Measurements from ENCODE around the gene C5orf15.
A peak's percentile ranks its signal among the peaks of the same experiment; 100 is the strongest.
"Not testable (repeated sequence)": the region's sequence is repeated elsewhere in the genome, so short reads cannot be mapped to it uniquely, and the experiment has no call there.

Gene C5orf15

DNA sequence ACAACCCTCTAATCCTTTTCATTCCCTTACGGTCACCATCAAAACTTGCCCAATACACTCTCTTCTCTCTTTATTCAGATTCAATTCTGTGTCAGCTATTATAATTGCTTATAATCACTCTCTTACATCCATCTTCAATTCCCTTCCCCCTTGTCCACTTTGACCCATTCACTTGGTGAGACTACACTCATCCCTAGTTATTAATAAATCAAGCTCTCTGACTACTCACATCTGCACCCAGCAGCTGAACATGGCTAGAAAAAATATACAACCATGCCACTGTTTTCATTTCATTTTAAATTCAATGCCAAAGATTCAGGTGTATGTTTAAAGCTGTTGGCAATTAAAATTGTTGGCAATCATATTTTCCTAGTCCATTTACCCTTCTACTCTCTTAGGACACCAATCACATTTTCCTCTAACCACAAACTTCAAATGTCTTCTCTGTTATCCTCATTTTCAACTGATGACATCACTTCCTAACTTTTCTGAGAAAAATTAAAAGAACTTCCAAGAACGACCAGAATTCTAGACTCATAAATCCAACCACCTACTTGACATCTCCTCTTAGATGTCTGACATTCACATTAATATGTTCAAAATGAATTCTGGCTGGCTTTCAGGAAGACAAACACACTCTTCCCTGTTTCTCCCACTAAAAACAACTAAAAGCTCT lies 5.5 kb downstream of the C5orf15 start:
- DNase-seq (ENCODE audit: low read depth), result peak; percentile 80

DNA sequence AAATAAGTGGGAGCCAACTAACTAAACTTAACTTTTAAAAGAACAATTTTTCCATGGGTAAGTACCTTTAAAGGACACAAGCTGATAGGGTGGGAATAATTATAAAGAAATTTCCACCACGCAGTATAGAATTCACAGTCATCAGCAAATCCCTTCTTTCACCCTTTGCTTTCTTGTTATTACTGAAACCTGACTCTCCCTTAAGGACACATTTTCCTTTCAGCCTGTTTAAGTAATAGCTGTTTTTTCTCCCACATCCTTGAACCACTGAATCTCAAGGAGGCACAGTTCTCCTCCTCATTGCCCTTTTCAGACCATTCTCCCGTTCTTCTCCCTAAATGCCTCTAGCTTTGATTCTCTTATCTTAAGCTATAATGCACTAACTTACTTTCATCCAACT lies 6.3 kb downstream of the C5orf15 start:
- no peak for DNase-seq (ENCODE audit: low read depth)

DNA sequence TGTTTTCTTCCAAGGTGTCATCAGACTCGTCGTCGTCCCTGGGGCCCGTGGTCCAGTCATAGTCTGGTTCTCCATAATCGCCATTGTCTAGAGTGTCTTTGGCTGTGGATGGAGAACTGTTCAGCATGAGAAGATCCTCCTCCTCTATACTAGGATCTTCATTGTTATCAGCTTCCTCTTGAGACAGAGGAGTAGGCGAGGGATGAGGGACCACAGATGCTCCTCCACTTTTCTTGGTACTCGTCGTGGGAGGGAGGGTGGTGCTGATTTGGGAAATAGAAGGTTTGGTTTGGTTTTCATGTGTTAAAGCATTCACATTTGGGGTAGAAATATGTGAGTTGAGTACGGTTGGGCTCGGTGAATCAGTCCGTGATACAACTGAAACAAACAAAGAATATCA lies 8.8 kb downstream of the C5orf15 start:
- no peak for DNase-seq (ENCODE audit: low read depth)

DNA sequence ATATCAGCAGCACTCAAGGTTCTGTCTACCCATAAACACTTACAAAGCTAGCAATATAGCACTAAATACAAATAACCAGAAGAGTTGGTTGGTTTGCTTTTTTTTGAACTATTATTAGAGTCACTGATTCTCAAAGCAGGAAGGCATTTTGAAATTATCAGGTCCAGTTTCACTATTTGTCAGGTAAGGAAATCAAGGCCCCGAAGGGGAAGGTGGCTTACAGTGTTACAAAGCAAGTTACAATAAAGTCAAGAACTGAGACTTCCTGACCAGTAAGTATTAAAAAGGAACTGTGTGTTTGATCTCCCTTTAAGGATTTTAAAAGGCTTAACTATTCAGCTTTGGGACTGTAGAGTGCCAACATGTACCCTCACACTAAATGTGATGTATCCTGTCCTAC lies 10.8 kb downstream of the C5orf15 start:
- no peak for DNase-seq (ENCODE audit: low read depth)

DNA sequence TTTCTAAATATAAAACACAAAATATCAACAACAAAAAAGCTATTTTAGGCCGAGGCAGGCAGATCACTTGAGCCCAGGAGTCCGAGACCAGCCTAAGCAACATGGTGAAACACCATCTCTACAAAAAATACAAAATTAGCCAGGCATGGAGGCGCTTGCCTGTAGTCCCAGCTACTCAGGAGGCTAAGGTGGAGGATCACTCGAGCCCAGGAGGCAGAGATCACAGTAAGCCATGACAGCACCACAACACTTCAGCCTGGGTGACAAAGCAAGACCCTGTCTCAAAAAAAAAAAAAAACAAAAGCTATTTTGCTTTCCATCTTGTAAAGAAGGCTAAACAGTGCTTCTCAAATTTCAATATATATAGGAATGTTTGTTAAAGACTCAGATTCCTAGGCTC lies 11.3 kb downstream of the C5orf15 start:
- DNase-seq (ENCODE audit: low read depth), result no peak

DNA sequence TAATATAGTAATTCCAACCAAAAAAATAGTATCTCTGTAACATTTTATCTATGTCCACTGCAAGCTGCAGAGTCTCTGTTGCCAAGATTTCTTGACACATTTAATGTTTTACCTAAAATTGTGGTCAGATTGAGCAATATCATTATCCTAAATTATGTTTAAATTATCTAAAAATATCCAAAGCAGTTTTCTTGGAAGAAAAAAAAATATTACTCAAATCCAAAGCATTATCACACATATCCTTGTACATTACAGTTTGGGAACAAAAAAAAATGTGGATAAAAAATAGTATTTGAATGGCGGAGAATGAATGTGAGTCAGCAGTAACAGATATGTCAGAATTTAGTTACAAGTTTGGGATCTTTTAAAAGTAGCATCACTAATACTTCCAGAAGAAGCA lies 12.2 kb downstream of the C5orf15 start:
- DNase-seq (ENCODE audit: low read depth), result not testable (repeated sequence)

DNA sequence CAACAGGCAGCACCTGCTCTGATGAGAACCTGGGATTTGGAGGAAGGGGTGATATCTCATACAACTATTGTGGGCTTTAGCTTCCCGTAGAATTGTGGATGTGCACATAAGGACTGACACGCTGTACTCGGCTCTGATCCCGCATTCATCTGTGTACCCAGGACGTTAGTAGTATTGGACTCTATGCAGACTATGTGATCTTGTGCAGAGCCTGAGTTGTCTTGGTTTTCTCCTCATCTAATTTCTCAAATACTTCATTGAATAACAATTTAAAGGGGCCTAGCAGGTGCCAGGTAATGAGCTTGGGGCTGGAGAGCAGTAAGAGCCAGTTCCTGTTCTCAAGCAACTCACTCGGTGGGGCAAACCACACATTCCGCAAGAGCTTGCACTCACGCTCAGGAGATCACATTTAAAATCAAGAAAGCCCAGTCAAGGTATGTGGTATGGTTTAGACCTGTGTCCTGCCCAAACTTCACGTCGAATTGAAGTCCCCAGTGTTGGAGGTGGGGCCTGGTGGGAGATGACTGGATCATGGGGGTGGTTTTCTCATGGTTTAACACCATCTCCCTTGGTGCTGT lies 14.8 kb downstream of the C5orf15 start:
- DNase-seq (ENCODE audit: low read depth), result no peak

DNA sequence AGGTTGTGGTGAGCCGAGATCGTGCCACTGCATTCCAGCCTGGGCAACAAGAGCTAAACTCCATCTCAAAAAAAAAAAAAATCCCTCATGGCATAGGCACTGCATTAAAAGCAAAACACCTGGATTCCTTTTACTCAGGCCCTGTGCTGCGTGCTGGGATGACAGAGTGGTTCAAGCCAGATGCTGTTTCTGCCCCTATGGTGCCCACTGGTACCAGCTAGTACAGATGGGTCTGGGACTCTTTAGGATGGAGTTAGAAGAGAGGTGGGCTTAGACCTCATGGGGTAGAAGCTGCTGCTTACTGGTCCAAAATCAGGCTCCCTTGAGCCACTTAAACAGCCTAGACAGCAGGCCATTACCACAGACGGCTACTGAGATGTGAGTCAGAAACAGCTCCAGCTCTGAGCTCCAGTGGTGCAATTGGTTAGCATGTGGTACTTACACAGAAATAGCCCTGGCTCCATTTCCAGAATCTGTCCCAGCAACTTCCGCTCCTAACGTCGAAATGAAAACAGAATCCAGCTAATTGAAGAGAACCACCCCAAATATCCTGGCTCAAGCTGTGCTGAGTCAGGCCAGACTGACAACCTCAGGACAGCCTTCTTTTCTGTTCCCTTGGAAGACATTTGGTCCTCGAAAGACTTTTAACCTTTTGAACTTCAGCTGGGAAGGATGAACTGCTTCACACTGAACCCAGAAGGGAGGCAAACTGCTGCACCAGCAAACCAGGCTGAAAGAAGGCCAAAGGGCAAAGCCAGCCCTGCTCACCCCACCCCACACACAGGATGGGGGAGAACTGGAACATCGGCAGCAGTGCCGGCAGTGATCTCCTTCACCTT lies 15.5 kb downstream of the C5orf15 start:
- DNase-seq (ENCODE audit: low read depth), result peak; percentile 98

DNA sequence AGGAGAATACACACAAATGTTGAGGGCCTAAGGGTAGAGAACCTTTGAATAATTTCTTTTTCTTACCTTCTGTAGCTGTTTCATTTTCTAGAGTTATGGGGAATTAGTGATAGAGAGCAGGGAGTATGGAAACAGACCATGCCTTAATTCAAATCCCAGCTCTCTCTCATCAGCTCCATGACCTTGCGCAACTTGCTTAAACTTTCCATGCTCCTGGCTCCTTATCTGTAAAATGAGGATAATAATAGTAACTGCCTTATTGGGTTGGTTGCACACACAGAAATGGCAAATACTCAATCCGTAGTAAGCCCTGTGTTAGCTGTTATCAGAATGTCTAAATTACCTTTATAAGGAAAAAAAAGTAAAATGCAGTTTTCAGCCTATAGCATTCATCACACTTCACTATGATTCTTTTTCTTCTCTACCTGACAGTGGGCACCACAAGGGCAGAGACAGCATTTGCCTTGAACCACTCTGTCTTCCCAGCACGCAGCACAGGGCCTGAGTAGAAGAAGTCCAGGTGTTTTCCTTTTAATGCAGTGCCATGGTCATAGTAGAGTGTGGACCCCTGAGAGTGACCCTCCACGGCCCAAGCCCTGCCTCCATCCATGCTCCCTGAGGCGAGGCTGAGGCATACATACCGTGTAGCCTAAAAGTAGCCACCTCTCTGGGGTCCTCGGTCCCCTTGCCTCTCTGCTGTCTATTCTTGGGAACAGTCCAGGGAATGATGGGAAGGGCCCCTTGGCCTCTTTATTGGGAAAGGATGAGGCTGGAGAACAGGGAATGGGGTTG lies 17.4 kb downstream of the C5orf15 start:
- peak; percentile 15 for DNase-seq (ENCODE audit: low read depth)

DNA sequence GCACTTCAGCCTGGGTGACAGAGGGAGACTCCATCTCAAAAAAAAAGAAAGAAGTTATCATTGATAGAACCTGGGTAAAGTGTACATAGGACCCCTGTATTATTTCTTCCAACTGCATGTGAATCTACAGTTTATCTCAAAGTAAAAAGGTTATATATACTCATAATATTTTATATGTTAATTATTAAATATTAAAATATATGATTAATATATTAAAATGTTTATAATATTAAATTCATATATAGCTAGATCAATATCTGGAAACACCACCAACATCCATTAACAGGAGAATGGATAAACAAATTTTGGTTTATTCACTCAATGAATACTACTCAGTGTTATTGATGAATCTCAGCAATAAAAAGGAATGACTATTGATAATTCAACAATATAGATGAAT lies 19.7 kb downstream of the C5orf15 start:
- DNase-seq (ENCODE audit: low read depth), result no peak

DNA sequence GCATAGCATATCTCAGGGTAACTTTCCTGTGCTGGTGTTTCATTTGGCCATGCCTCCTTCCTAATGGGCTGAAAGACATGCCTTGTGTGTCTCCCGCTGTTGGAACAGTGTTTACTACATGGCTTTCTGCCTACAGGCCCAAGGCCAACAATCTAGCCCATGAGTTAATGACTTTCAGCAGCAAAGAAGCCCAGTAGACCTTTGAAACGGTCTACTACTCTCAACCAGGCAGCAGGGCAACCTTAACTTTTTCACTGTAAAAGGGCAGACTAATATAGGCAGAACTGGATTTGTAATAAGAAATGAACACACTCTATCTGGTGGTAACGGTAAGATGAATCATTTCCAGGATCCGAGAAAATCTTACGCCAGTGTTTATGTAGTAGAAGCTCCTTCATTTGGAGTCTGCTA lies 21.0 kb downstream of the C5orf15 start:
- peak; percentile 59 for DNase-seq (ENCODE audit: low read depth)

DNA sequence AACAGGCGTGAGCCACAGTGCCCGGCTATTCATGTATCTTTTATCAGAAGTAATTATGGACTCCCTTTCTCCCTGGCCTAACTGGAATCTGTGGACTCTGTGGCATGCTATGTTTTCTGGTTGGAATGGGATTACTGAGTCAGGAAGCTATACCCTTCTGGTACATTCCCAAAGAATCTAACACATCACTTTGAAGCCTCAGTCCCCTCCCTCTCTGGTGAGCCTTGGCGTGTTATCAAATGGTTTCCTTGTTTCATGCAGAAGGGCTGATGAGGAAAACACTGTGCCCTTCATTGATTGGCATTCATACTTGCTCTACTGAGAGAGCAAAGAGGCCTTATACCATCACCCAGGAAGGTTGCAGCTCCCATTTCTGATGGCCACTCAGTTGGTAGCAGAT lies 22.9 kb downstream of the C5orf15 start:
- peak; percentile 64 for DNase-seq (ENCODE audit: low read depth)

DNA sequence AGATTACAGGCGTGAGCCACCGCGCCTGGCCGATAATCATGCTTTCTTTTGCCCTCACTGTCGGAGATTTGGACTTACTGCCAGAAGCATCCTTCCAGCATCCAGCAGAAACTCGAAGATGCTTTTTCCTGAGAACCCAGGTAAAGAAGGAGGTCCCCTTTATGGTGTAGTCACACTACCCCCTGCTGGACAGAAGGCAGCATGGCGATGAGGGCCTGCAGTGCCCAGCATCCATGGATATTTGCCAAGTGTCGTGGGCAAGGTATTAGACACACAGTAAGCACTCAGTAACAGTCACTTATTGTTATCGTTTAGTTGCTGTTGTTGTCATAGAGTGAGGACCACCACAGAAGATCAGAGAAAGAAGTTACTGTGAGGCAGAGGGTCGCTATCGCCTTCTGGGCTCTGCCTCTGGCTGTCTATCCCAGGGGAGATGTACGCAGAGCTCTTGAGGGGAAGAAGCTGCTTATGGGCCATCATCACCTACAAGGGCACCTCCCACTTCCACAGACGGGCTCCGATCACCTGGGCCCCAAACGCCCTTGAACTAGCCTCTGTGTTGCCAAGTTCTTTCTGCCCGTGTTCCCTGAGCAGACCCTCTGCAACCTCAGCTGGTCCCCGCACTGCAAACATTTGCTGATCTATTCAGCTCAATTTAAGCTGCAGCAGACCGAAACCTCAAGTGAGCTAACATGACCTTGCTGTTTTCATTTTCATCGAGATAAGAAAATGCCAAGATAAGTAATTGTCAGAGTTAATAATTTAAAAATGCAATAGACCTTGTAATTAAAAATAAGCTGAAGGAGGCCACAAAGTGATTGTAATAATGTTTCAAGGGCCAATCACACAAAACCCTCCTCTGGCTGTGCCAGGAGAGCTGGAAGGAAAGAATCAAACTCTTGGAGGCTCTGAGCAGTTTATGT lies 23.9 kb downstream of the C5orf15 start:
- DNase-seq (ENCODE audit: low read depth), result peak; percentile 63

DNA sequence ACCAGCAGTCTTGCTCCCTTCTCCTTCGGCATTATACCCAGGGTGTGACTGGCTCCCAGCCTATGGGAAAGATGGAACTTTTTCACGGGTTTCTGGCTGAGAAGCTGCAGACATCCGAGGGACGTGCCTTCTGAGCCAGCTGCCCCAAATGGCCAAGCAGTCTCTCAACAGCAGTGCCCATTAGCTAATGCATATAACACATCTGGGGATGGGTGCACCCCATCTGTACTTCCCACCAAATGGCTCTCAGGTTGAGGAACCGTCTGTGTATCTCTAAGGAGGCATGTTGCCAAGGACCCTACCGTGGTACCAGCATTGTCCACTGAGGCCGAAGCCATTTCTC lies 25.0 kb downstream of the C5orf15 start:
- no peak for DNase-seq (ENCODE audit: low read depth)

DNA sequence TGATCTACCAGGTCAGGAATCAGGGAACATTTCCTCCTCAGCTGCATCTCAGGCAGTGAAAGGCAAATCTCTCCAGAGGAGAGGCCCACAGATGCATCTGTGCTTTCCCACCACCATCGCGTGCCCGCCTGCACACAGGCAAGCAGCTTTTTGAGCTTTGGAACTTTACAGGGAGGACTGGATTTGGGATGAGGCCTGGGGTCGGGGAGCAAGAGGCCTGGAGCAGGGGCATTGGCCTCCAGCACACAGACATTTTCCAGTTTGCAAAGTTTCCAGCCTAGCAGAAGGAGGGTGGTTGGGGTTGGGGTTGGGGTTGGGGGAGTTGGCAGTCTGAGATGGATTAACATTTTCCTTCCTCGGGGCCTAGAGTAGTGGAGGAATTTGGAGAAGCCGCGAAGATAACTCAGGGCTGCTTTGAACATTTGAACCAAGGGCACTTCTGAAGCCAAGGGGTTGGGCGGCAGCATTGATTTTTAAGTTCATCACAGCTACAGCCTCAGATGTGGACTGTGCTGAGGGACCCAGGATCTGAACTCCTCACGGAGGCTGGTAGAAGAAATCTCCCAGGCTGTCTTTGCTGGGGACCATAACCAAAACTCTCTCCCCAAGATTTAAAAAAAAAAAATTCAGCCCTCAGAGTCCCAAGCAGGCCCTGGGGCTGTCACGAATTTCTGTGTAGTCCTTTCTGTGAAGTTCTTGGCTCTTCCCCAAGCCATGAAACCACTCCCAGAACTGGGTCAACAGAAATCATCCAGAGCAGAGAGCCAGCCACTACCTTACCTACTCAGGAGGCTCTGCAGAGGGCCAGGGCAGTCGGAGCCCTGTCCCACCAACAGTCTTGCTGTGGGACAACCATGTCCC lies 25.6 kb downstream of the C5orf15 start:
- peak; percentile 36 for DNase-seq (ENCODE audit: low read depth)

DNA sequence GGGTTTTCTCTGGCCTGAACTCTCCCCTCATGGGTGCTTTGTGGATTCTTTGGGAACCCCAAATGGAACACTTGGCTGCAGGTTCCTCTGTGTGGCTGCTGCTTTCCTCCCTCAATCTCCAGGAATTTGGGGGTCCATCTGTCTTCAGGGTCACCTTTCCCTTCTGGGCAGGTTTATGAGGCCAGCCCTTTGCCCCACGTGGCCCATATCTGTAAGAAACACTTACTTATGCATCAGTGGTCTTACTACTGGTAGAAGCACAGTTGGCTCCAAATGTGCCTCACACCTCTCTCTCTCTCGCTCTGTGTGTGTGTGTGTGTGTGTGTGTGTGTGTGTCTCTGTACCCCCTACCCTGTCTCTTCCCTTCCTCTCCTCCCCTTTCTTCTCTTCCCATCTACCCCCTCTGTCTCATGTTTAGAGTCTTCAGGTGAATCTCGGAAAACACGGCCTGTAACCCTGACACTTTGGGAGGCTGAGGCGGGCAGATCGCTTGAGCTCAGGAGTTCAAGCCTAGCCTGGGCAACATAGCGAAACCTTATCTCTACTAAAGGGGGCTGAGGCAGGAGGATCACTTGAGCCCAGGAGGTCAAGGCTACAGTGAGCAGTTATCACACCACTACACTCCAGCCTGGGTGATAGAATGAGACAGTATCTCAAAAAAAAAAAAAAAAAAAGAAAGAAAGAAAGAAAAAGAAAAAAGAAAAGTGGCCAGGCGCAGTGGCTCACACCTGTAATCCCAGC lies 26.8 kb downstream of the C5orf15 start:
- DNase-seq (ENCODE audit: low read depth), result no peak

DNA sequence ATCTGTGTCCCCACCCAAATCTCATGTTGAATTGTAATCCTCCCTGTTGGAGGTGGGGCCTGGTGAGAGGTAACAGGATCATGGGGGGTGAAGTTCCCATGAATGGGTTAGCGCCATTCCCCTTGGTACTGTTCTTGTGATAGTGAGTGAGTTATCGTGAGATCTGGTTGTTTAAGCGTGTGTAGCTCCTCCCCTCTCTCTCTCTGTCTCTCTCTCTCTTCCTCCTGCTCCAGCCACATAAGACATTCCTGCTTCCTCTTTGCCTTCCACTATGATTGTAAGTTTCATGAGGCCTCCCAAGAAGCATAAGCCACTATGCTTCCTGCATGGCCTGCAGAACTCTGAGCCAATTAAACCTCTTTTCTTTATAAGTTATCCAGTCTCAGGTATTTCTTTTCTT lies 28.8 kb downstream of the C5orf15 start:
- no peak for DNase-seq (ENCODE audit: low read depth)

DNA sequence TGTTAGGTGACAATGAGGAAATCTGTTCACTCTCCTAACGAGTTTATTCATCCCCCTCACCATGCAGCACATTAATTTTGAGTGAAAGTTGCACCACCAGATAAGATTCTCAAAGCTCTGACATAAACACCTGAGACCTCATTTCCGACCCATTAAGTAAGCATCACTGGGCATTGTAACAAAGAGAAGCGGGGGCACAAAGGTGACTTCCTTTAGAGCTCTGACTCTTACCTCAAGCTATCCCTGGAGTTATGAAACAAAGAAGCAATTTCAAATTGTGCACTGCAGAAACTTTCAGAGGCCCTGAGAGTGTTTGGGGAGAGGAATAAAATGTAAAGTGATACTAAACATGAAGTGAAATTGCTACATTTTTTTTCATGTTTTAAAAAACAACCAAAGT lies 29.5 kb downstream of the C5orf15 start:
- no peak for DNase-seq (ENCODE audit: low read depth)

DNA sequence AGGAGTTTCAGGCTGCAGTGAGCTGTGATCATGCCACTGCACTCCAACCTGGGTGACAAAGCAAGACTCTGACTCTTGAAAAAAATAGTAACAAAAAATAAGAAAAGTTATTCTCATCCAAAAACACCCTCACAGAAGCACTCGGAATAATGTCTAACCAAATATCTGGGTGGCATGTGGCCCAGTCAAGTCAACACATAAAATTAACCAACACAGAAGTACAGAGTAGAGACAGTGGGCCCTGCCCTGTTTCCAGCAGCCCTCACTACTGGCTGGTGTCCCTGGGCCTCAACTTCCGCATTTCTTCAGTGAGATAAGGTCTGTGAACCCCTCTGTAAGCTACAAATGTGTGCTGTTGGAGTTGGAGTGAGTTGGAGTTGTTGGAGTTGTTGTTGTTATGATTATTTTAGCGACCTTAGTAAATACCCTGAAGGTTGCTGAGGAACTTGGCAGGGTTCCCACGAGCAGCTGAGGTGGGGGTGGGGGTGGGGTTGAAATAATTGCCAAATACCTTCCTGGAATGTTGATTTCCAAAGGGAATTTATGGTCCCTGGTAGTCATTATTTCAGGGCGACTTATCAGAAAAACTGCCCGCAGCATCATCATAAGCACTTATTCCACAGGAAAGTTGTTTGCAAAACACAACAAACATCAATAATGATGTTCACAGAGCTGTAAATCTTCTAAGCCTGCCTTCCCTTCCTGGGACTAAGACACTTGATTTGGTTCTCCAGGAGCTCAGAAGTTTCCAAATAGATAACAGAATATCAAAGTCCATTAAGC lies 30.2 kb downstream of the C5orf15 start:
- no peak for DNase-seq (ENCODE audit: low read depth)

Measured in EH (cell line).